Astrocyte (in vitro differentiated cells and primary cell): ENCODE results near the gene OR2T3.

Source experiments
- CTCF ChIP-seq: IDR thresholded peaks from 2 replicates; pipeline ENCODE4 v1.5.1; 2011; ENCODE audit warnings: low read depth, mild to moderate bottlenecking, inconsistent platforms, low read length, moderate library complexity; ENCODE audit not compliant: insufficient read depth
- EZH2 ChIP-seq: IDR thresholded peaks from 2 replicates; pipeline ENCODE4 v1.6.1; 2012; ENCODE audit warnings: mild to moderate bottlenecking, low read length, inconsistent platforms; ENCODE audit not compliant: insufficient read depth

GRCh38 chr1:248521856-248522255 is 48.7 kb downstream of the OR2T3 start:
- TF ChIP-seq CTCF (no peak), EZH2 (no peak)
